Subcutaneous adipose tissue (tissue), 4 donors: ENCODE results near the gene B4GALNT4. TPM values are rescaled to one million over a fixed set of nuclear protein-coding genes. Genes with fewer than 3 reads are reported as not detected.

Source experiments
- total RNA-seq, 4 donors: library from RNA; depleted of rRNA; stranded (reverse); fragments of >200 nt; gene quantifications; one replicate each; pipeline ENCODE4 v1.1.0, GENCODE V29; 2016
- TF ChIP-seq, protein P1 (sequence below): fragments of 450-650 bp; IDR thresholded peaks from one replicate; pipeline ENCODE4 v1.5.1; 2016; ENCODE audit warnings: low read depth, mild to moderate bottlenecking, control low read depth, antibody characterized with exemption, moderate library complexity

B4GALNT4 gene
- total RNA-seq, 4 donors from 2014 or later, result 0.22 TPM; not detected in 3

DNA sequence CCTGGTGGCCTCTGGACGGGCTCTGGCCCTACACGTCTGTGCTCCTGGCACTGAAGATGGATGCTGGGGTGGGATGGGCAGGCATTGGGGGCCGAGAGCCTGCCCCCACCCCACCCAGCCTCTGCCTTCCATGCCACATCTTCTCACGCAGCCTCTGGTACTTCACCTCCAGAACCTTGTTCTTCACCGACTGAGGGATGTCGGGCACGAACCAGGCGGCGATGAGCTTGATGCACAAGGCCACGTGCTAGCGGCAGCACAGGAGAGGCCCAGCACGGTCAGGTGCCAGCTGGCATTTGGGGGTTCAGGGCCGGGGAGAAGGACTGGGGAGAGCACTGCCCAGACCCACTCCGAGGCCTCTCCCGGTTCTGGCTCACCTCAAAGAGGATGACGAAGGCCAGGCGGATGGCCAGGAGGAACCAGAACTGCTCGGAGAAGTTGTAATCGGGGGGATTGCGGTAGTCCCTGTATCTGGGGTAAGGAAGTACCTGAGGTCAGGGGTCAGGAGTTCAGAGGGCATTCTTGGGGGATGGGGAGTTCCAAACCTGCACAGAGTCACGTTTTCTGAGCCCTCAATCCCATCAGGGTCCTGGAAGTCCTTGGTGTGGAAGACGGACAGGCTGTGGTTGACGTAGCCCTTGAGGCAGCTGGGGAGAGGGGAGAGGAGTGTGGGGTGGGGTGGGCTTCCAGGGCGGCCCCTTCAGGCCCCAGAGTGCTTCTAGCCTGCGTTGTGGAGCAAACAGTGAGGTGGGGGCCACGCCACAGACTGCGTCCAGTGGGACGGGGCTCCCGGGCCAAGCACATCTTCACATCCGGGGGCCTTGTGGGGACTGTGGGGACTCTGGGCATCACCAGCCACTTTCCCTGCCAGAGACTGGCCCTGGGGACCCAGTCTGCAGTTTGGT lies 49.3 kb downstream of the B4GALNT4 start:
- TF ChIP-seq, protein P1, sequence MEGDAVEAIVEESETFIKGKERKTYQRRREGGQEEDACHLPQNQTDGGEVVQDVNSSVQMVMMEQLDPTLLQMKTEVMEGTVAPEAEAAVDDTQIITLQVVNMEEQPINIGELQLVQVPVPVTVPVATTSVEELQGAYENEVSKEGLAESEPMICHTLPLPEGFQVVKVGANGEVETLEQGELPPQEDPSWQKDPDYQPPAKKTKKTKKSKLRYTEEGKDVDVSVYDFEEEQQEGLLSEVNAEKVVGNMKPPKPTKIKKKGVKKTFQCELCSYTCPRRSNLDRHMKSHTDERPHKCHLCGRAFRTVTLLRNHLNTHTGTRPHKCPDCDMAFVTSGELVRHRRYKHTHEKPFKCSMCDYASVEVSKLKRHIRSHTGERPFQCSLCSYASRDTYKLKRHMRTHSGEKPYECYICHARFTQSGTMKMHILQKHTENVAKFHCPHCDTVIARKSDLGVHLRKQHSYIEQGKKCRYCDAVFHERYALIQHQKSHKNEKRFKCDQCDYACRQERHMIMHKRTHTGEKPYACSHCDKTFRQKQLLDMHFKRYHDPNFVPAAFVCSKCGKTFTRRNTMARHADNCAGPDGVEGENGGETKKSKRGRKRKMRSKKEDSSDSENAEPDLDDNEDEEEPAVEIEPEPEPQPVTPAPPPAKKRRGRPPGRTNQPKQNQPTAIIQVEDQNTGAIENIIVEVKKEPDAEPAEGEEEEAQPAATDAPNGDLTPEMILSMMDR, result no peak

DNA sequence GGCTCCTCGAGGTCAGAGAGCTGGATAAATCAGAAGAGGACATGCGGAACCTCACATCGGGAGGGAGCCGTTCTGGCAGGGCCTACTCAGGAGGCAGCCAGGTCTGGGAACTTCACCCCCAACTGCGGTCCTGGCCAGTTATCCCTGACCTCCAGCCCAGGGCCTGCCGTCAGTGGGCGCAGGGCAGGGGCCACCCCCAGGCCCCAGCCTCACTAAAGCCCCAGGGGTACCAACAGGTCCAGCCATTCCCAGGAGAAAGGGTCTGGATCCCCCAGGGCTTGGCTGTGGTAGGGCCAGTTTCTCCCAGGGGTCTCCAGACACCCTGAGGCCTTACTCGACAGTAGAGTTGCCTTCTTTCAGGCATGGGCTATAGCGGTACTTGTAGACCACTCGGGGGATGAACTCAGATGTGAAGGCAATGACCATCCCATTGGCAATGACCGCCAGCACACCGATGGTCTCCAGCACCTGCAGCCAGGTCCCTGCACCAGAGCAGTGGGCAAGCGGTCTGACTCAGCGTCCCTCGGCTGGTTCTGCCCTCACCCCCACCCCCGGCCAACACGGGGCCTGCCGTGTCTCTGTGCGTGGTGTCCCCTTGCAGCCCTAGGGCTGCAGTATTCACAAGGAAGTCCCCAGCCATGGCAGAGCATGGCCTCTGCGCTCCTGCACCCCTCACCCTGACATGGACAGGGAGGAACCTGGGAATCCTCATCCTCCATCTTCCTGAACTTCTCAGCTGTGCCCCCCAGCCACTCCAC lies 50.1 kb downstream of the B4GALNT4 start:
- TF ChIP-seq, protein P1, result no peak

DNA sequence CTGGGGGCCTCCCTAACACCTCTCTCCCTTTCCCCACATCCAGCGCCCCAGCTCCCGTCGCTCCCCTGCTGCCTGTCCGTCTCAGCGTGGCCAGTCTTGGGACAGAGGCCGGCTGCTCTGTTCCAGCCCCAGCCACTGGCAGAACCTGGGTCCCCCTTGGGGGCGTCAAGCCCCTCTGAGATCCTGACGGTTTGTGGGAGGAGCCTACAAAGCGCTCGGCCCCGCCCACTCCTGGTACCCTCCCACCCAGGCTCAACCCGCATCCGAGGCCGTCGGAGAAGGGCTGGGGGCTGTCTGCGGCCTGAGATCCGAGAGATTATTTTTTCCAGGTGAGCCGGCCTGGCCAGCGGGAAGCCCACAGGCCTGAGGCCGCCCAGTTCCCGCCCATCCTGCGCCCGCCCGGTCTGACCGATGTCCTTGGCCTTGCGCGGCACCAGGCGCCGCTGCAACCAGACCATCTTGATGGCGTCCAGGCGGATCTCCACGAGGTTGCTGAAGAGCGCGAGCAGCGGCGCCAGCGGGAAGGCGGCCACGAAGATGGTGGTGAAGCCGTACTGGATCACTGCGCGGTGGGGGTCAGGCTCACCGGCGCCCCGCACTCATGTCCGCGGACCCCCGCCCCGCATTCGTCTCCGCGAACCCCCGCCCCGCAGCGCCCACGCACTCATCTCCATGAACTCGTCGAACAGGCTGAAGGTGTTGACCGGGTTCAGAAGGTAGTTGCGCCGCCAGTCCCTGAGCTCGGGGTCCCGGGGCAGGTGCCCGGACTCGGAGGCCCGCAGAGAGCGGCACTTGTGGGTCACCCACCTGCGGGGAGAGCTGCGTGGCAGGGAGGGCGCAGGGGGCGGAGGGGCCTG lies 51.0 kb downstream of the B4GALNT4 start:
- TF ChIP-seq, protein P1, result no peak

DNA sequence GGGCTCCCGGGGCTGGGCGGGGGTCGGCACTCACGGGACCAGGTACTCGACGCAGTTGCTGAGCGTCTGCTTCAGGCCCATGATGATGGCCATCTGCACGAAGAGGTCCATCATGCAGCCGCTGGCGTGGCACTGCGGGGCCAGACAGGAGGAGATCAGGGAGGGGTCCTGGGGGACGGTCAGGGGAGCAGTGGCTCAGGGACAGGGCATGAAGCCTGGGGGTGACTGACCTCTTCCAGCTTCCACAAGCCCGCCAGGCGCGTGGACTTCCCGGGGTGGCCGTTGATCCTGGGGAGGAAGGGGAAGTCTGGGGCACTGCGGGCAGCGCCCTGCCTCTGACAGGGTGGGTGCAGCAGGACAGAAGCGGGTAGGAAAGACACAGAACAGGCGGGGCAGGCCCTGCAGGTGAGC lies 51.6 kb downstream of the B4GALNT4 start:
- TF ChIP-seq, protein P1, result no peak

DNA sequence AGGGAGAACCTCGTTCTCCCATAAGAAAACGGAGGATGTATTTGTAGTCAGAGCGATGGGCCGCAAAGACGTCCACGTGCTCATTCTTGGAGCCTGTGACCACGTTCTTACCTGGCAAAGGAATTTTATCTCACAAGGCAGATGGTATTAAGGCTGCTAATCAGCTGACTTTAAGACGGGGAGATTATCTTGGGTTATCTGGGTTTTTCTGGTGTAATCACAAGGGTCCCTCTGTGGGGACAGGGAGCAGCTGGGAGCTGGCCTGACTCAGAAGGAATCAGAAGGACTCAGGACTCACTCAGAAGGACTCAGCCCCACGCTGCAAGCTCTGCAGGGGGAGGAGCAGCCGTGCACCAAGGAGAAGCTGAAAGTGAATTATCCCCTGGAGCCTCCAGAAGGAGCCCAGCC lies 53.0 kb downstream of the B4GALNT4 start:
- TF ChIP-seq, protein P1, result no peak

DNA sequence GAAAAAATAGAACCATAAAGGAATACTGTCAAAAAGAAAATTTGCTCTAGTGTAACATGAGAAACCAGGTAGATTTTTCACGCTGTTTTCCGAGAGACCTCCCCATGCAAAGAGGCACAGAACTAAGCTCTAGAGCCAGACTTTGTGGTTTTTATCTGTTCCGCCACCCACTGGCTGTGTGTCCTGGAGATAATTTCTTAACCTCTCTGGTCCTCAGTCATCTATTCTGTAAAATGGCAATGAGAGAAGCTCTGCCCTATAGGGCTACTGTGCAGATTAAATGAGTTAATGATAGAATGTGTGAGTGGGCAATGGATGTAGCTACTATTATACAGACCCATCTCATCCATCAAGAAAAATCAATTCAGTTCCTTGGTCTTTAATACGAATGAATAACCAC lies 54.9 kb downstream of the B4GALNT4 start:
- TF ChIP-seq, protein P1, result no peak

DNA sequence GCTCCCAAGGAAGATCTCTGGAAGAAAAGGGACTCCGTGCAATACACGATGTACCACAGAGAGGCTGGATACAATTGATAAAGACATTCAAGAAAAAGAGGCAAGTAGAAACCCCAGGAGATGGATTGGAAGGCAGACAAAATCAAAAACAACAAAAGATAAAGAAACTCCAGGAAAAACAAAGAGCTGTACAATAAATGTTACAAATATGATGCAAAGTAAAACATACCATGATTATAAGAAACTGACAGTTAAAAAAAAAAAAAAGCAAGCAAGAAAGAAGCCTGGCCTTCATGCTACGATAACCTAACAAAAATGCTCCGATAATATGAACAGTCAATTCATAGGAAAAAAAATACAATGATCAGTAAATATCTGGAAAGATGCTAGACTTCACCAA lies 56.0 kb downstream of the B4GALNT4 start:
- TF ChIP-seq, protein P1, result no peak
